Ureter (tissue), 1 donor: ENCODE results near the gene MTA1. TPM values are rescaled to one million over a fixed set of nuclear protein-coding genes. Genes with fewer than 3 reads are reported as not detected.

Experiments
- DNase-seq: peaks from one replicate; pipeline ENCODE4 v3.0.0-alpha.2; 2020; ENCODE audit warnings: low spot score
- total RNA-seq: library from RNA; stranded (reverse); gene quantifications from one replicate; pipeline ENCODE4 v1.2.4, GENCODE V29; 2023
- donor health status: DM: yes; HTN: yes; CAD: no.

MTA1 gene
- total RNA-seq, 1 donor from 2014 or later = 169 TPM

DNA sequence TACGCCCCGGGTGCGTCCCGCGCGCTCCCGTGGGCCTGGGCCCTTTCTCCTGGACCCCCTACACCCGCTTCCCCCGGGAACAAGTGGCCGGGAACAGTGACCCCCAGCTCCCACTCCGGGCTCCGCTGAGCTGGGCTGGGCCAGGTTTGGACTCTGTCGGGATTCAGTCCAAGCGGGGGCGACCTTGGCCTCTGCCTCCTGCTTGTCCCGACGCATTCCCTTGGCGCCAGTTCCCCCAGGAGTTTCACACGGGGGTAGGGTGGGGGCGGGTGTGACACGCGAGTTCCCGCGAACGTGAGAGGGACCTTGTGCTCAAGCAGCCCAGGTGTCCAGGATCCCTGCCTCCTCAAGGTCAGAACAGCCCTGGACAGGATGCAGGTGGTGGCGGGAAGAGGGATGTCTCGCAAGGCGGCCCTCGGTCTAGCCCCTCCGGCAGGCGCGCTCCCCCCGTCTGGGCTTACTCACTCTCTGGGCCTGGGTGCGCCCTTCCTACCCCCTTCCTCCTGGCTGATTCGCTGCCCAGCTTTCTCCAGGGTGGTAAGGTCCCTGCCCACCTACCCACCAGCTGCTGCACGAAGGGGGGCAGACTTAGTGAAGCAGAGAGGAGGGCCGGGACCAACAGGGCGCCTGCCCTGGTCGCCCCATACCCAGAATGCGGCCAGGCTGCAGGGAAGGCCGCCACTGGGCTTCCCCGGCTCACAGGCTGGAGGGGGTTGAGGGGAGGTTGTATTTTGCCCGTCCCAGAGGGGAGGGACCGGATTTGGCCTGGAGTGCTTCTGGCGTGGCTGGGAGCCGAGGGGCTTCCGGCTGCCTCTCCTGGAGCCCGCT is 55.9 kb downstream of the MTA1 start:
- DNase-seq = peak; percentile 72

DNA sequence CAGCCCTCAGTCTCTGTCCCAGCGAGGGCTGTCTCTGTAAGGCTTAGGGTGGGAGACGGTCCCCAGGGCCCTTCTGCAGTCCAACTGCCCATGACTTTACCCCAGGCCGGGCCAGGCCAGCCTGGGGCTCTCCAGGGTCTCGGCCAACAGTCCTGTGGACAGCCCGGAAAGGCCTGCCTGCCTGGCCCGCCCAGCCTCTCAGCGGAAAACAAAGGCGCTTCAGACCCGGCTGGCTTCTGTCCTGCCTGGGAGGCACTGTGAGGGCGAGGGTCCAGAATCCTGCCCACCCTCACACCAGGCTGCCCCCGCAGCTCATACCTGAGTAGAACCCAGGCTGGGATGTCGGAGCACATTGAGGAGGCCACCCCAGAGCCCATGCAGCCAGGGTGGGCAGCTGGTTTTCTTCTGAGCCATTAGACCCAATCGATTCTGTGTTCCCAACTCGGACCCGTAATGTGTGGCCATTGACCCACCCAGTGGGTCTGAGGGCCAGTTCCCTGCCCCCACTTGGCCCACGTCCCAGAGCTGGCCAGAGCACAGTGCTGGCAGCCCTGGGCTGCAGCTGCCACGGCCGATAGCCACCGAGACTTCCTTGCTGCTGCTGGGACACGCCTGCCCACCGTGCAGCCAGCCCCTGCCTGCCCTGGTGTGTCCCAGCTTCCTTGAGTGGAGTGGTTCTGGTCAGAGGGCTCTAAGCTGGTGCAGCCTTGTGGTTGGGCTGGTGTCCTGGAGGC is 56.6 kb downstream of the MTA1 start:
- peak; percentile 75 for DNase-seq

DNA sequence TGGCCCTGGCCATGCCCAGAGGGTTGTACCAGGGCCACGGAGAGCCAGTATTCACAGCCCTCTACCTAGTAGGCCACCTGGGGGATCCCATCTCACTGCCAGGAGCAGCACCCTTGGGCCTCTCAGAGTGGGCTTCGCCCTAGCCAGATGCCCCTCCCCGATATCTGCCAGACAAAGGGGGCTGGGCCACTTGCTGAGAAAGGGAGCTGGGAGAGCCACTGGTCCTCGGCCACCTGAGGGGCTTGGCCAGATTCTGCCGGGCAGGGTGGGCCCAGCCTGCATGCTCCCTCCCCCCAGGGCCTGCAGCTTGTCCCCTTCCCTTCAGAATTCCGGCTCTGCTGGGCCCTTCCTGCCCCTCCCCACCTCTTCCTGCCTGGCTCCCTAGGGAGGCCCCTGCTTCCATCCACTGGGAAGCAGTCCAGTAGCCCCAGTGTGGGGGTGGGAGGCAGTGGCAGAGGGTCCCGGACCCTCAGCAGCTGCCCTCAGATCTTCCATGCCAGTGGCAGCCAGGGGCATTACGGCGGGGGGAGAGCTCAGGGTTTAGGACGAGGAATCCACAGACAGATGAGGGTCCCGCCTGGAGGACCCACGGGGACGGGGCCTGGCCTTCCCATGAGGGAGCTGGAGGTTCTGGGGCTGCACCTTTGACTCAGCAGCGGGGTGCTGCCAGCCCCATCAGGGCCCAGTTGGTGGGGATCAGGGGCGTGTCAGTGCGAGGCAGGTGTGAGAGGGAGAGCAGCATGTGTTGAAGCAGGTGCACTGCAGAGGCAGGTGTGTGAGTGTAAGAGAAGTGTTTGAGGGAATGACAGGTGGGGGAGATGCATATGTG is 57.4 kb downstream of the MTA1 start:
- DNase-seq = no peak

DNA sequence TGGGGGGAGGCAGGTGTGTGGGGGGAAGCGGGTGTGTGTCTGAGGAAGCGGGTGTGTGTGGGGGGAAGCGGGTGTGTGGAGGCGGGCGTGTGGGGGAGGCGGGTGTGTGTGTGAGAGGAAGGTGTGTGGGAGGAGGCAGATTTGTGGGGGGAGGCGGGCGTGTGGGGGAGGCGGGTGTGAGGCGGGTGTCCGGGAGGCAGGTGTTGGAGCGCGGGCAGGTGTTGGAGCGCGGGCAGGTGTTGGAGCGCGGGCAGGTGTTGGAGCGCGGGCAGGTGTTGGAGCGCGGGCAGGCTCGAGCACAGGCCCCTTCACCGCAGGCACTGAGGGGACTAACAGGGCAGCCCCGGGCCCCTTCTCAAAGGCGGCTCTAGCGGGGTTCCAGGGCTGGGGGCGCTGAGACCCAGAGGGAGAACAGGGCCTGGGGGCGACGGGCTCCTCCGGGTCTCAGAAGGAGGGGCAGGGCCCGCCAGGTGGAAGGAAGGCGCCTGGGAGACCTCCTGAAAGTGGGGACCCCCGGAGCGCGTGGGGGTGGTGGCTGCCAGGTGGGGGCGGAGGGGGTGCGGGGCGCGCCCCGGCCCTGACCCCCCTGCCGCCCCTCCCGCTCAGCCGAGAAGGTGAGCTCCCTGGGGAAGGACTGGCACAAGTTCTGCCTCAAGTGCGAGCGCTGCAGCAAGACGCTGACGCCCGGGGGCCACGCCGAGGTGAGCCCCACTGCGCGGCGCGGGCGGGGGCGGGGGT is 58.2 kb downstream of the MTA1 start:
- DNase-seq = no peak

DNA sequence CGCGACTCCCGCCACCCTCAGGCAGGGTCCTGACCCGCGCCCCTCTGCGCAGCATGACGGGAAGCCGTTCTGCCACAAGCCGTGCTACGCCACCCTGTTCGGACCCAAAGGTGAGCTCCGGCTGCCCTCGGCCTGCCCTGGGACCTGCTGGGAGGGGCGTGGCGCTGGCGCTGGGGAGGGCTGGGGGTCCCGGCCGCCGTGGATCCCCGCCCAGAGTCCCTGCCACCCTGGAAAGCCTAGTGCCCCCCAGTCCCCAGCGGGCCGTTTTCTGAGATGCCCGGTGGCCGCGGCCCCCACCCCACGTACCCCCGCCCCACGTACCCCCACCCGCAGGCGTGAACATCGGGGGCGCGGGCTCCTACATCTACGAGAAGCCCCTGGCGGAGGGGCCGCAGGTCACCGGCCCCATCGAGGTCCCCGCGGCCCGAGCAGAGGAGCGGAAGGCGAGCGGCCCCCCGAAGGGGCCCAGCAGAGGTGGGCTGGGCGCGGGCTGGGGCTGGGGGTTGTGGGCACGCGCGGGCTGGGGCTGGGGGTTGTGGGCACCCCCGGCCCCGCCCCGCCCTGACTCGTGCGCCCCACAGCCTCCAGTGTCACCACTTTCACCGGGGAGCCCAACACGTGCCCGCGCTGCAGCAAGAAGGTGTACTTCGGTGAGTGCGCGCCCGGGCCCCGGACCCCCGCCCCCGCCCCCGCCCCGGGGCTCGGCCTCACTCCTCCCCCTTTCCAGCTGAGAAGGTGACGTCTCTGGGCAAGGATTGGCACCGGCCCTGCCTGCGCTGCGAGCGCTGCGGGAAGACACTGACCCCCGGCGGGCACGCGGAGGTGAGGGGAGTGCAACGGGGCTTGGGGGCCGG is 59.0 kb downstream of the MTA1 start:
- DNase-seq = no peak

DNA sequence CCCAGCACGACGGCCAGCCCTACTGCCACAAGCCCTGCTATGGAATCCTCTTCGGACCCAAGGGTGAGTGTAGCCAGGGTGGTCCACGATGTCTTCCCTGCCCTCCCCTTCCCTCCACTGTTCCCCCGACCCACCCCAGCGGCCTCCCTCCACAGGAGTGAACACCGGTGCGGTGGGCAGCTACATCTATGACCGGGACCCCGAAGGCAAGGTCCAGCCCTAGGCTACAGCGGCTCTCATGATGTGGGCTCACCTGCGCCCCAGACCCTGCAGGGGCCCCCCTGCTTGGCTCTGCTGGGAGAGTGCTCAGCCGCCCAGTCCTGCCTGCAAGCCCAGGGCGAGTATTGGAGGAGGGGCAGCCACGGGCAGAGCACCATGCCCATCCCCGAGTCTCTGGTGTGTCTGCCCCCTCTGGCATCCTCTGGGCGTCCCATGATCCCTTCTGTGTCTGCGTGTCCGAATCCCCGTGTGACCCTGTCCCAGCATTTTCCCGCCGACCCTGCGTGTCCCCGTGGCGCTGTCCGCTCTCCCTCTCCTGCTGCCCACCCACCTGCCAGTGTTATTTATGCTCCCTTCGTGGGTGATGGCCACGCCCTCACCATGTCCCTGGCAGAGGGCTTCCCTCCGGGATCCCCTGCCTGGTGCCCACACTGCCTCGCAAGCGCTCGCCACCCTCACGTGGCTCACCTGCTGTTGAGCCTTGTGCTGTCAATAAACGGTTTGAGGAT is 60.0 kb downstream of the MTA1 start:
- DNase-seq = no peak

DNA sequence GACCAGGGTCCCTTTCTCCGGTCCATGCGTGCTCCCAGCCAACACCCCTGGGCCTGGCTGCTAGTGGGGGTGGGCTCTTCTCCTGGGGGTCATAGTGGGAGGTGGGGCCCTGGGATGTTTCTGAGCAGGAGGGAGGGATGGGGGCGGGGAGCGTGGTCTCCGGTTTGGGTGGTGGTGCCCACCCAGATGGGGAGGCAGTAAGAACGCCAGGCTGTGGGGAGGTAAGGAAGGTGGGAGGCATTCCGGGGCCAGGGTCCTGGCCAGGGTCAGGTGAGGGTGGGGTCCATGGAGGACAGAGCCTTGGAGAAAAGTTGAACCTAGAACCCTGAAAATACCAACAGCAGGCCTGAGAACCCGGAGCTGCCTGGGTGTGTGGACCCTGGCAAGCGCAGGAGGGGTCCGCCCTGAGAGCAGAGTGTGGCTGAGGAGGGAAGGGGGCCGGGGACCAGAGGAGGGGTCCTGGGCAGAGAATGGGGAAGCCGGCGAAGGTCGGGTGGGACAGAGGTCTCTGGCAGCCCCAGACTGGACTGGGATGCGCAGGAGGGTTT is 60.6 kb downstream of the MTA1 start:
- DNase-seq = peak; percentile 49

DNA sequence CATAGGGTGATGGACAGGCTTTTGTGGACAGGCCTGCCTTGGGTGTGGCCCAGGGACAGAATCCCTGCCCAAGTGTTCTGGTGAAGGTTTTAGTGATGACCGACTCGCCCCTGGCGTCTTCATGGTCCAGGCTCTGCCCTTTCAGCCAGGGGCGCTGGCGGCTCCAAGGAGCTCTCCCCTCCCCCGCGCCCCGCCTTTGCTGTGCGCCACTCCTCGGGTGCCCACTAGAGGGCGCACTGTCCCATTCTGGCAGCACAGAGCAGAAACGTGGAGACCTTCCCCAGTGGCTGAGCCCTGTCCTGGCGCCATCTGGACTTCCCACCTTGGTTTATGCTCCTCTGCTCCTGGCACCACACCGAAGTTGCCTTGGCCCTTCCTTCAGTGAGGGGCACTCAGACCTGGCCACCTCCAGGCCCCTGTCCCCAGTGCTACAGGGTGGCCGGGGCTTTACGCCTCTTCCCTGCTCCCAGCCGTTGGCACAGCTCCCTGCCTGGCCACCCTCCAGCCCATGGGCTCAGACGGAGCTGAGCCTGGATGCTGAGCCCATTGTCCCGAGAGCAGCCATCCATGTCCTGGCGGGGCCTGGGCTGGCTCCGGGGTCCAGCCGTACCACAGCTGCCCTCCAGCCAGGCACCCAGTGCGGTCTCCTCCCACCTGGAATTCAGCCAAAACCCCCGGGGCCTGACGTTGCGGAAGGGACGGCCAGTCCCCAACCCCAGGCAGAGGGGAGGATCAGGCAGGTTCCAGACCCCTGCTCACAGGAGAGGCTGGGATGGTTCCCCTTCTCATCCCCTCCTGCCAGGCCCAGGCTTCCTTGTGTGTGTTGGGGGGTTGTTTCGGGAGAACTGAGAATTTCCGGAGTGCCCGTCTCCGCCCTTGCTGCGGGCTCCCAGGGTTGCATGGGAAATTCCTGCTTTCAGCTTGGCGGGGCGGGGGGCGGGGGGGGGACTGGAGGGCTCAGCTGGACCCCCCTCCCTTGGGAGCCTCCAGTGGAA is 61.5 kb downstream of the MTA1 start:
- peak; percentile 92 for DNase-seq

DNA sequence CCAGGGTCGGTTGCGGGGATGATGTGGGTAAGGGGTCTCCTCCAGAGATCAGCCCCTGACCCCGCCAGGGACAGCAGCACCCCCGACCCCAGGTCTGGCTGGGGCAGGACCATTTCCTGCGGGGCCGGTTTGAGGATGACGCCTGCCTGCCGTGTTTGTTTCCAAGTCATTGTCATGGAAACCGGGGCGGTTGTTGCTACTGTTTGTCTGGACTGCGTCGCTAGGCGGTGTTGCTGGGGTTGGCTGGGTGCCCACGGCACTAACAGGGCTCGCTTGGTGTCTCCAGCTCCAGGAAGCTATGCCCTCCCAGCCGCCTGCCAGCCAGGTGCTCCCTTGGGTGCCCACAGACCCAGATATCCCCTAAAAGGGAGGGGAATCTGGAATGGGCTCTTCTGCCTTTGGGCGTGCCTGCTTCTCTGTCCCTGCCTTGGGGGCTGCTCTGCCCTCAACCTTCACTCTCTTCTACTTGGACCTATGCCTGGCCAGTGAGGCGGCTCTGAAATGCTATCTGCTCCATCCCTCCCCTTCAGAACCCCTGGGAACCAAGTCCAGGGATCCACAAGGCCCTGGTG is 62.3 kb downstream of the MTA1 start:
- DNase-seq = peak; percentile 98

DNA sequence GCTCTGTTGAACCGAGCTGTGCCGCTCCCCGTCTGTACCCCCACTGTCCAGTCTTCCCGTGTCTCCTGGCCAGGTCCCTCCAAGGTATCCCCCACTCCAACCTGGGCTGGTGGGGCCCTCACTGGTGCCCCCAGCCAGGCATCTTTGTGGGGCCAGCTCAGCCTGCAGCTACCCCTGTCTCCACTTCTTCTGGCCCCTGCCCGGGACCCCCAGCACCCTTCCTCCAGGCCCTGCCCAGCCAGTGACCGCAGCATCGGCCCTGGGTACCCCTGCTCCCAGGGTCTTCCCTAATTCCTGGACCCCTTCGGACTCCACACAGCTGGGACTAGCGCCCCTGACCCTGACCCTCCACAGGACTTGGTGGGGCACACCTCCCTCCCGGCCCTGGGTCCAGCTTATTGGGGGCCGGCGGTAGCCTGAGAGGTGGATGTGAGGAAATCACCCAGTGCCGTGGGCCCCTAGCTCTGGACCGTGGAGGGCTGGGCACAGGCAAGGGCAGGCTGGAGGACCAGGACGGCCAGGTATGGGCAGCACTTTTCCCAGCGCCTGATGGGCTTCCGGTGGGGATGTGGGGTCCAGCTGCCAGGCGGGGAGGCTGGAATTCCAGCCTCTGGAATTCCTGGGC is 63.0 kb downstream of the MTA1 start:
- DNase-seq = no peak

DNA sequence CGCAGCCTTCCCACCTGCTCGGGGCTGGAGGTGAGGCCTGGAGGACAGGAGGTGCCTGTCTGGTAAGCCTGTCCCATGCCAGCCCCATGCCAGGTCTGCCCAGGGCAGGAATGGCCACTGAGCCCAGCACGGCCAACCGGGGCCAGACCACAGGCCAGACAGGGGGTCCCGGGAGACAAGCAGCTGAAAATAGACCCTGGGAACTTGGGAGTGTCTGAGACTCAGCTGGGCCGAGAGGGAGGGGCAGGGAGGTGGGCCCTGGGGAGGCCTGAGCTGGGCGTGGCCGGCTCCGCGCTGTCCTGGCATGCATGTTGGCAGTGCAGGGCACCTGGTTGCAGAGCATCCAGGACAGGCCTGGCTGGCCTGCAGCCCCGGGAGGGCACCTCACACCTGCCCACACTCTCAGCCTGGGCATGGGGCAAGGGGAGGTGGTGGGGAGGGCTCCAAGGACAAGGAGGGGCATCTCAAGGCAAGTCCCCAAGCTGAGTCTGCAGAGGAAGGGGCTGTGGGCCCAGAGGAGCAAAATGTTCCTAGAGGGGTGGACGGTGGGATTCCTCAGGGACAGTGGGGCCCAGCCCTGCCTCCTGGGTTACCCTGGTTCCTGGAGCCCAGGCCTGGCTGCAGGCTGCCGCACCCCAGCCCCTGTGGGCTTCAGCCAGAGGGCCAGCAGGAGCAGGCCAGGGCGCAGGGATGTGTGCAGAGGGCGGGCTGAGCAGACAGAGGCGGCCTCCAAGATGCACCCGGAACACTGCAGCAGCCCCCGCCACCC is 63.9 kb downstream of the MTA1 start:
- DNase-seq = peak; percentile 73

DNA sequence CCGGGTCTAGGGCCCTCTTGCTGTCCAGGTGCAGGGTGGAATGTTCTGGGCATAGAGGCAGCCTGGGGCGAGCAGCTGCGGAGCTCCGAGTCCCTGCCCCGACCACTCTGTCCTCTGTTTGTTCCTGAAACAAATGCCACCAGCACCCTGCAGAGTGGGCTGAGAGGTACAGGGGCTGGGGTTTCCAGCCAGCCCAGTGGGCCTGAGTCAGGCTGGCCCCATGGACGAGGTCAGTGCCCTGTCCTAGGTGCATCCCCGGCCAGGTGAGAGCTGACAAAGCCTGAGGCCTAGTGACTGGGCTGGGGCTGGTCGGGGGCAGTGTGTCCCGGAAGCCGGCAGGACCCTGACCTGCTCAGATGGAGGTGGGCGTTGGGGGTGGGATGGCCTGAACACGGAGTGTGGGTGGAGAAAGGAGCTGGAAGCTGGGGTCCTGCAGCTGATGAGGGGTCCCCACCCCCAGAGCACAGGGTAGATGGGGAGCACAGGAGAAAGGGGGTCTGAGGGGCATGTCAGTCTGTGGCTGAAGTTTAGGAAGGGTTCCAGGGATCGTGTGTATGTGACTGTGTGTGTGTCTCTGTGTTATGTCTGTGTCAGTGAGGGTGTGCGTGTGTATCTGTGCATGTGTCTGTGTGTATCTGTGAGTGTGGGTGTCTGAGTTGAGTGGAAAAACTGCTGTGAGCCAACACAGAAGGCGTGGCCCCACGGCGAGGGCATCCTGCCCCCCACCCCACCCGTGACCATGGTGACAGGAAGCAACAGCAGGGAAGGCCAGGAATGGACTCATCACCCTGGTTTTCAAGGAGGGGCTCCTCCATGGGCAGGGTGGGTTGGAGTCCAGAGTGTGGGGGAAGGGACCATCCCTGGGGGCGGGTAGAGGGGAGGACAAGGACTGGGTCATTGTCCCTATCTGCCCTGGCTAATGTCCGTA is 64.7 kb downstream of the MTA1 start:
- peak; percentile 62 for DNase-seq

DNA sequence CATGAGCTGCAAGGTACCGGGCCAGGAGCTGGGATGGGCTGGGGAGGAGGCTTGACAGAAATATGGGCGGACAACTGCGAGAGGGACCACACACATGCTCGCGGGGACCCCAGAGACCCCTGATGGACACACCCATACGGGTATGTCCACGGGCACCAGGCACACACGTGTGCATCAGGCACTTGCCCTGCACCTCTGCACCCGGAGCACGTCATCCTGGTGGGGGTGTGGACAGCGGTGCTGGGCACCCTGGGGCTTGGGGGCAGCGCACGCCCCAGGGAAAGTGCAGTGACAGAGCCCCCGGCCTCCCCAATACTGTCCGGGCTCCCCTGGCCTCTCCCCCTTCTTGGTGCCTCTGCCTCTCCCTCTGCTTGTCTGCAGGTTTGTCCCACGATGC is 65.4 kb downstream of the MTA1 start:
- DNase-seq = no peak

DNA sequence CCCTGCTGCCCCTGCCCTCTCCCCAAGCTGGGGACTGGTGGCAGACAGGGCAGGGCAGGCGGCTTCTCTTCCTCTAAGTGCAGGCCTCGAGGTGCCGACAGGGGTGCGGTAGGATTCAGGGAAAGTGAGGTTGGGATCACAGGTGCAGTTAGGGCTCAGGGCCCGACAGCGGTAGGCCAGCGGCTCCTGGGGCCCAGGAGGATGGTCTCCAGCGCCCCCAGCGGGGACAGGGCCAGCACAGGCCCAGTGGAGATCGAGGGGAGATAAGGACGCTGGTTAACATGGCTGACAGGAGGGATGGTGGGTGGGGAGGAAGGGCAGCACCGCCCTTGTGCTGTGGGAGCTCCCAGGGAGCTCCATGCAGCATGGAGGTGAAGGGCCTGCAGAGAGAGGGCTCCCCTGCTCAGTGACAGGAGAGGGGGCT is 66.1 kb downstream of the MTA1 start:
- DNase-seq = peak; percentile 58

DNA sequence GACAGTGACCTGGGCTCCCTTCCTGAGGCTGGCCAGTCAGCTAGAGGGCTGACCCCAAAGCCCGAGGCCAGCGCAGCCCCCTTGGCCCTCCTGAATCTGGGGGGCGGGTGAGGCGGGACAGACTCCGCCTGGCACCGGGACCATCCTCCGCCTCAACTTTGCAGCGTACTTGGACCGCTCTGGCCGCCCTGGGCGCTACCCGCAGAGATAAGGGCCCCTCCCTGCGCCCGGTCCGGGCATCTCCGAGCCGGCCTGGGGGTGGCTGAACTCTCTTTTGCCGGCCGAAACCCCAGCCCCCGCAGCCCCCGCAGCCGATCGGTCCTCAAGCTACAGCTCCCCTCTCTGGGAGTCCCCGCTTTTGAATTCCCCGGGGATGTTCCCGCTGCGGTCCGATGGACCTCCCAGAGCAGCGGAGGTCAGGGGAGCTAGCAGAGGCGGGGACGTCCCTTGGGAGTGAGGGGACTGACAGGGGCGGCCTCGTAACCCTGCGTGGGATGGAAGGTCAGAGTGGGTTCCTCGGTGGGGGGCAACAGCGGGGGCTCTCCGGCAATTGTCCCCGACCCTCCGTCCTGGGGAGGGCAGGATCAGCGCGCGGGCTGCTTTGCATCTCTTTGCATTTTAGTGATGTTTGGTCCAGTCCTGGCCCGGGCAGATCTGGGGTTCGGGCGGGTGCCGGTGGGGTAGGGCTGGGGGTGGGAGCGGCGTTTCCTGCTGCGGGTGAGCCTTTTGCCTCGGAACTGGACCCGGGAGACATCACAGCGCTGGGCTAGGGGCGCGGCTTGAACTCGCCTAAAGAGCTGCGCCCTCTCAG is 66.7 kb downstream of the MTA1 start, which contains the start of gene CRIP1:
TSS of gene CRIP1 (plus strand) at position 724 of the 811 bp plus-strand sequence. CDS start 374 bp downstream, outside the sequence.
- DNase-seq = peak; percentile 56
